ENCODE data around the gene DTYMK.

DTYMK gene

DNA sequence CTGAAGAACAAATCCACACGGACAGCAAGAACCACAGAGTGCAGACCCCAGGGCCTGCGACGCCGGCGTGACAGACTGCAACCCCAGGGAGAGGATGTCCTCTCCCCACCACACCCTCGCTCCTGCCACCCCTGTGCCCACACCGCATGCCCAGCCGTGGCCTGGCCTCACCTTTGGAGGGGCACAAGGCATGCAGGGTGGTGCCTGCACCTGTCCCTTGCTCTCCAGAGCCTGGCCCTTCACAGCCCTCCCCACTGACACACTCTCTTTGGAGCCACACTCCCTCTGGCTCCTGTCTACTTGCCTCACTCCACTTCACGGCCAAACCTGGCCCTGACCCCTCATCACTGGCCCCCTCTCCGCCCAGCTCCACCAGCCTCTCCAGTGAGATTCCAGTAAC is 58.9 kb downstream of the DTYMK start:
- TF ChIP-seq, protein P1, sequence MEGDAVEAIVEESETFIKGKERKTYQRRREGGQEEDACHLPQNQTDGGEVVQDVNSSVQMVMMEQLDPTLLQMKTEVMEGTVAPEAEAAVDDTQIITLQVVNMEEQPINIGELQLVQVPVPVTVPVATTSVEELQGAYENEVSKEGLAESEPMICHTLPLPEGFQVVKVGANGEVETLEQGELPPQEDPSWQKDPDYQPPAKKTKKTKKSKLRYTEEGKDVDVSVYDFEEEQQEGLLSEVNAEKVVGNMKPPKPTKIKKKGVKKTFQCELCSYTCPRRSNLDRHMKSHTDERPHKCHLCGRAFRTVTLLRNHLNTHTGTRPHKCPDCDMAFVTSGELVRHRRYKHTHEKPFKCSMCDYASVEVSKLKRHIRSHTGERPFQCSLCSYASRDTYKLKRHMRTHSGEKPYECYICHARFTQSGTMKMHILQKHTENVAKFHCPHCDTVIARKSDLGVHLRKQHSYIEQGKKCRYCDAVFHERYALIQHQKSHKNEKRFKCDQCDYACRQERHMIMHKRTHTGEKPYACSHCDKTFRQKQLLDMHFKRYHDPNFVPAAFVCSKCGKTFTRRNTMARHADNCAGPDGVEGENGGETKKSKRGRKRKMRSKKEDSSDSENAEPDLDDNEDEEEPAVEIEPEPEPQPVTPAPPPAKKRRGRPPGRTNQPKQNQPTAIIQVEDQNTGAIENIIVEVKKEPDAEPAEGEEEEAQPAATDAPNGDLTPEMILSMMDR (IDR thresholded peaks at IDR 0.05; ENCODE audit: low read depth, low read length), result no peak

More for the DNA sequence above, 58.9 kb downstream of the DTYMK start:
- no peak for DNase-seq (ENCODE audit: extremely low read depth, low read depth)

Data from AG09319 (cell line).